Measurements from ENCODE around the gene CSNK1D.
"Not testable (repeated sequence)": the region's sequence is repeated elsewhere in the genome, so short reads cannot be mapped to it uniquely, and the experiment has no call there.

Gene CSNK1D

GRCh38 chr17:82195675-82196672, 77.5 kb downstream of the CSNK1D start:
- DNase-seq (ENCODE audit: low read depth in 4 of 4, low spot score in 1 of 4): no peak

DNA sequence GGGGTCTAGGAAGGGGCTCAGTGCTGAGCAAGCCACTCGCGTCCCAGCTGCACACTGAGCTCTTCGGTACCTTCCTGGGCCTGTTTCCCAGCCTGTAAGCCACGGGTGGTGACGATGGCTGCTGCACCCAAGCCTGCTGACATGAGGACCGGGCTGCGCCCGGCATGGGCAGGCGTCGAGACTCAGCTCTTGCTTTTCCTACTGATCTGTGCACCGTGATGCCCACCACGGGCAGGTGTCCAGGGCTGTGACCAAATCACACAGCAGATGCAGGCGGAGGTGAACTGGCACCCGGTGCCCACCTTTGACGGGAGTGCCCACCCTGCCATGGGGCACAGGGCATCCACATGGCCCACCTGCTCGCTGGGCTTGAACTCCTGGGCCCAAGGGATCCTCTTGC, 78.7 kb downstream of the CSNK1D start:
- no peak for DNase-seq (ENCODE audit: low read depth in 4 of 4, low spot score in 1 of 4)

DNA sequence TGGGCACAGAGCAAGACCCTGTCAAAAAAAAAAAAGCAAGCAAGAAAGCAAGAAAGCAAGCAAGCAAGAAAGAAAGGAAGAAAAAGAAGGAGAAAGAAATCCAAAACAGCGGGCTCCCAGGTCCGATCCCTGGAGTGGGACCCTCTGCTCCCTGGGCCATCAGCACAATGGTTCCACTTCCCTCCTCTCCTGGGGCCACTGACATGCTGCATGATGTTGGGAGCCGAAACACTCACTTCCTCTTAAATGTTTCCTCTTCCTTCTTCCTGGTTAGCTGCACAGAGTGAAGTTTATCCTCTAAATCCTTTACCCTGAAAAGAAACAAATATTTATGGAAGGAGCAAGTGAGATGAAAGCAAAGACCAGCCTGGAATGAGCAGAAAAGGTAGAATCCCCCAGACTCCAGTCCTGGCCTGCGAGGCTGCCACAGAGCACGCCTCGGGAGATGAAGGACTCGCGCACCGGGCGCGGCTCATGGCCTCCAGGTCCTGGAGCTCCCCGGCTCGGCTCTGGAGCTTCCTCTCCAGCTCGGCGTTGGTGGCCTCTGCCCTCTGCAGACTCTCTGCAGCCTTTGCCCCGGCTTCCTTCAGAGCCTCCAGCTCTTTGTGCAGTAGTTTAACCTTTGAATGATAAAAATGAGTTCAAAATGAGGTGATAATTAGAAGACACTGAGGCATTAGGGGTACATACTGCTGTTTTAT, 79.8 kb downstream of the CSNK1D start:
- DNase-seq (ENCODE audit: low read depth in 4 of 4, low spot score in 1 of 4): no peak

- DNase-seq (ENCODE audit: low read depth in 4 of 4, low spot score in 1 of 4): not testable (repeated sequence)
These were observed 80.5 kb downstream of the CSNK1D start for GRCh38 chr17:82193050-82193449.

Measured in stimulated activated CD4-positive, alpha-beta T cell treated with anti-CD3 and anti-CD28 coated beads, Interleukin-1b, Interleukin-23, amount 100 ng/mL, for 24 hours (primary cell).